COLO668 (cell line): ENCODE results near the gene EVA1B.

Source experiments
- DNase-seq: peaks from one replicate; lab custom pipeline; 2025; ENCODE audit not compliant: unreplicated experiment; lab: John Stamatoyannopoulos, UW

EVA1B gene

DNA sequence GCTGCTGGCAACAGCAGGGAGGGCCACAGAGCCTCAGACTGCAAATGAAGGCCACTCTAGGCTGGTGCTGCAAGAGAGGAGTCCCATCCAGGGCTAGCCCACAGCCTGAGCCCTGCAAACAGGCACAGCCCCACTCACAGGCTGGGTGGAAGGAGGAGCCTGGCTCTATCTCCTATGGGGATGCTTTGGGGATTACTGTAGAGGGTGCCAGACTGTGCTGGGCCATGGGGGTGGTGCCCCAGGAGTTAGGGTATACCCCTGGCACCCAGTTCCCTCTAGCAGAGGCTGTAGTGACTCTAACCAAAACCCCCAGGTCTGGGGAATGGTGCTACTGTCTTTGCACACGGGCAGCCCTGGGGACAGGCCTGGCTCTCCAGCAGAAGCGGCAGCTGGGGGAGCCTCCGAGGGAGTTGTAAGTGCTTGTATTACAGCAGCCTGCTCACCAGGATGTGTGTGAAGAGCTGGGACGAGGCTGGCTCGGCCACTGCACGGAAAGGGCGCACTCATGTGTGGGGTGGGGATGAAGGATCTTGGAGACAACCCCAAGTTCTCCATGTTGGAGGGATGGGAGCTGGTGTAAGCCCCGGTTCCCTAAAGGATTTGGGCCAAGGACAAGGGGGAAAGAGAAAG lies 23.4 kb upstream of the EVA1B start:
- DNase-seq = no peak

DNA sequence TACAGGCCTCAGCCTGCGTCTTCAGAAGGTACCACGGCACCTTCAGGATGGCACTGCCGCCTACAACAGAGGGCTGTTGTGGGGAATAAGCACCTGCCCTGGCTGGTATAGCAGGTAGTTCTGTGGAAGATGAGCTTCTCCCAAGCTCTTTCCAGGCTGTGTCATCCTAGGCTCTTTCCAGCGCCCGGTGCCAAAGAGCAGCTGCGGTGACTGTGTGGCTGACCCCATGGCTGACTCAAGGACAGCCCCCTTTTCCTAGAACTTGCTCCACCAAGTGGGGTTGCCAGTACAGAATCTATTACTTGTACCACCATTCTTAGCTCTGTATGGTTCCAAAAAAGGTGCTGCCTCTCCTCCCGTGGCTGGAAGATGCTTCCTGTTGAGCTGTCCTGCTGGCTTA lies 21.9 kb upstream of the EVA1B start:
- no peak for DNase-seq

DNA sequence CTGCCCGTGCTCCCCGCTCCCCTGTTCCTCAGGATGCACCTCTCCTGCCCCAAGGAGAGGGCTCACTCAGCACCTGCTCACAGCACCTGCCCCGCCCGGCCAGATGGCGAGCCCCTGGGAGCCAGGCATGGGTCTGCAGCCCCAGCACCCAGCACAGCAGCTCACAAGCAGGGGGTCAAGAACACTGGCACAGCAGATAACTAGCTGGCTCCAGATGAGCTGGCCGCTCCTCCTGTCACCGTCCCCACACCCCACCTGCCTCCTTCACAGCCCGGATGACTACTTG lies 20.9 kb upstream of the EVA1B start:
- DNase-seq = no peak

DNA sequence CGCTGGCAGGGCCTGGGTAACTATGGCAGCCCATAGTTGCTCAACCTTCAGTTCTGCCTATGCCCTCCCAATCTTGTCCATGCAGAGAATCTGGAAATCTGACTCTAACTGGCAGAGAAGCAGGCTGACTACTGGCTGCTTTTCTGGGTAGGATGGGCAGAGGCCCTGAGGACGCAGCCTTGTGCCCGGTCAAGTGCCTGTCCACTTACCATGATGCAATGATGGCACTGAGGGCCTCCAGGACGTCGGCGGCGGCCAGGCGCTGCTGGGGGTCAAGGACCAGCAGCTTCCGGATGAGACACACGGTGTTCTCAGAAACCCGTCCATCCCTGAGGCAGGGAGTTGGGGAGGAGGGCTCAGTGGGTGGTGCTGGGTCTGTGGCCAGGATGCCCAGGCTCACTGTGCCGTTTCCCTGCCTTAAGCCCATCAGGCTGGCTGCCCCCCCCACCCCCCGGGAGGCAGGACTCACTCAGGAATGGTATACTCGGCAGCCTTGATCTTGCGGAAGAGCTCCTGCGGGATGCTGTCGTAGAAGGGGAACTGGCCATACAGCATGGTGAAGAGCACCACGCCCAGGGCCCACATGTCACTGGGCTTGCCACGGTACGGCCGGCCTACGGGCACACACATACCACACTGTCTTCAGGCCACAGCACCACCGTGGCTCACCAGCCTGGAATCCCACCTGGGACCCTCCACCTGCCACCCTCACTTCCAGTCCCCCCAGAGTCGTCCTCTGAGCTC lies 20.4 kb upstream of the EVA1B start:
- DNase-seq = no peak

- peak; percentile 68 for DNase-seq
These were observed 19.2 kb upstream of the EVA1B start for GRCh38 chr1:36342426-36343185.

GRCh38 chr1:36341626-36342320 lies 18.3 kb upstream of the EVA1B start:
- DNase-seq = no peak

DNA sequence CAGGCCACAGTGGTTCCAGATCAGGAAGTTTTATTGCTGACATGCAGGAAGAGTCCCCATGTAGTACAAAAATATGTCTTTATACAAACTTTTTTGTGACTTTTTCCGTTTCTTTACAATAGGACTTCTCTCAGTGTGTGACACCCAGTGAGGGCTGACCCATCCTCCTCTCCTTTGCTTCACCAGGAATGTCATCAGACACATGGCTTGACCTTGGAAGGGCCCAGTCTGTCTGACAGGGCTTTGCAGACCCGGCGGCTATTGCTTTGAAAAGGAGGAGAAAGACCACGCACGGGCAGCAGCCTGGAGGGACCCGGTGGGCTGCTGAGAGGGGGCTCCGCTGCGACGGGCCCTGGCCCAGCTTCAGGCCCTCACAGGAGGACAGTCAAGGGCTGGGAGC lies 16.2 kb upstream of the EVA1B start:
- no peak for DNase-seq

DNA sequence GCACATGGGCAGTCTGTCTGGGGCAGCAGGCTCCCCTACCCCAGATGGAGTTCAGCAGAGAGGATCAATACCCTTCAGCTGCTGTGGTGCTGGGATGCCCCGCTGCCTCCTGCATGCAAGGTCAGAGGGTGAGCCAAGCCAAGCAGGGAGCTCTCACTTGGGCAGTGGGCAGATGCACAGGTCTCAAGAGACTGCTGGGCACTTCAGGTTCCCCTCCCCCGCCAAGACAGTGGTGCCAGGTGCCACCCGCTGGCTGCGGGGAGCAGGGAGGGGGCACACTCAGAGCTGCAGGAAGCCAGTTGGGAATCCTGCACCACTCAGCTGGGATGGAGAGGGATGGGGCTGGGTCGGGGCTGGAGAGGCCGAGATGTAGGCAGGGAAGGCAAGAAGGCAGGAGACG lies 15.8 kb upstream of the EVA1B start:
- DNase-seq = no peak

DNA sequence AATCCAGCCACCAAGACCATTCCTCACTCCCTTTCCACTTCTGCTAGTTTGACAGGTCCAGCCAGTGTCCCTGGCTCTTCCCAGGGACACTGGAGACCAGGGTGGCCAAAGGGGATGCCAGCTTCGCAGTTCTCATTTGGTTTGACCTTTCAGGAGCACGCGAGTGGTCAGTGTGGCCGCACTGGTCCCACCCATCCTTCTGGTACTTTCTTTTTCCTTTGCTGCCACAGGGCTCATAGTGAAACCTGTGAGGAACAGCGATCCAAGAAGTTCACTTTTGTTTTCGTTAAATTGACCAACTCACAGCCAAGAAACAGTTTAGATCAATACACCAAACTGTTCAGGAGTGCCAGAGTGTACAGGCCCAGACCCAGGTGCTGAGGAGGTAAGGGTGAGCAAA lies 14.4 kb upstream of the EVA1B start:
- DNase-seq = no peak

GRCh38 chr1:36330940-36331339 lies 7.5 kb upstream of the EVA1B start:
- no peak for DNase-seq

DNA sequence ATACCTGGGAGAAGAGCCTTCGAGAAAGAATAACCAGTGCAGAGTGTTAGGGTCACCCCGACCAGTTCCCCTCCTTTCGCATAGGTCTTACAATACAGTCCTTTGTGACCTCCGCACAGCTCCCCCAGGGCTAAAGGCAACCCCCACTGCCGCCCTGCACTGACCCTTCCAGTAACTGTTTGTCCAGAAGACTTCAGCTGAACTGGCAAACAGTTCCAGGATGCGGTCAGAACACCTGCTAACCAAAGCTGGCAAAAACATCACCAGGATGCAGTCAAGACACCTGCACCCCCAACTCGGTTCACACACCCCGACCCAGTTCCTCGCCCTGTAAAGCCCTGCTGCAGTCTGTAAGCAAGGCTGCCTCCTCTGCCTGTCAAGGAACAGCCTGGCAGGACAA lies 6.4 kb upstream of the EVA1B start:
- no peak for DNase-seq

- peak; percentile 49 for DNase-seq
These were observed 5.3 kb upstream of the EVA1B start for GRCh38 chr1:36328713-36329112.

DNA sequence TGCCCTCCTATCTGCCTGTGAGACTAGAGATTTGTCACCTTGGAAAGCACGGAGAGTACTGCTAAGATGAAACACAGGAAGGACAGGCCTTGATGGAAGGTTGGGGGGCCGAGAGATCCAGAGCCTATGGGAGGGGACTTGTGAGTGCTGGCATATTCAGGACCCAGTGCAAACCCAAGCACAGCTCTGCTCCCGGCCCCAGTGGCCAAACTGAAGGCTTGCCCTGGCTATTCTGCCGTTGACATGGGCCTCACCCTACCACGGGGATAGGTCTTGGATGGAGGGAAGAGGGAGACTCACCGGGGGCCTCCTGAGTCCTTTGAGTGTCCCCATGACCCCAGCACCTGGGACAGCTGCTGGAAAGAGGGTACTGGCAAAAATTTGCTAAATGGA lies 4.6 kb upstream of the EVA1B start:
- no peak for DNase-seq

- peak; percentile 47 for DNase-seq
These were observed 4.1 kb upstream of the EVA1B start for GRCh38 chr1:36327421-36328087.

DNA sequence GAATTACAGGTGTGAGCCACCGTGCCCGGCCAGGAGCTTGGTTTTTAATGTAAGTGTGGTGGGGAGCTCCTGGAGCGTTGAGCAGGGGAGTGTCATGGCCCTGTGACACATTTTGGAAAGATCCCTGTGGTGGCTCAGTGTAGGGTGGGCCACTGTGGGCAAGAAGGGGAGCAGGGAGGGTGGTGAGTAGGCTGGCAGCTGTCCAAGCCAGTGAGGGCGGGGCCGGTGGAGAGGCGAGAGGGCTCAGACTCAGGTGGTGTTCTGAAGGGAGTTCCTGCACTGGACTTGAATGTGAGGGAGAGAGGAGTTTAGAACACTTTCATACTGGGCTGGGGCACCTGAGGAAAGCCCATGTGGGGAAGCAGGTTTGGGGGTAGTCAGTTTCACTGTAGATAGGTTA lies 3.1 kb upstream of the EVA1B start:
- DNase-seq = peak; percentile 54

DNA sequence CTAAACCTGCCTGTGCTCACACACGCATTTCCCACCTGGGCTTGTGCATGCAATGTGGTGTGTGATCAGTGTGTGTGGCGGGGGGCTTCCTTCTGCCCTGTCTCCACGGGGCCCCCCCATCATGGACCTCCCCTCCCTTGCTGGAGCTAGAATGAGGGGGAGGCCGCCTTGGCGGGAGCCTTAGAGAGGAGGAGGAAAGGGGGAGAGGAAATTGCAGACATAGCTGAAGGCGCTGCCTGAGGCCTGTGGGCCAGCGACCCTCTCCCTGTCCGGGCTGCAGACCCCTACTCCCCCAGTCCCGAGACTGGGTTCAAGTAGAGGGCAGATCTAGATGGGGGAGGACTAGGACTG lies 883 bp upstream of the EVA1B start:
- no peak for DNase-seq

GRCh38 chr1:36322786-36323635 lies 434 bp downstream of the EVA1B start:
- peak; percentile 48 for DNase-seq

DNA sequence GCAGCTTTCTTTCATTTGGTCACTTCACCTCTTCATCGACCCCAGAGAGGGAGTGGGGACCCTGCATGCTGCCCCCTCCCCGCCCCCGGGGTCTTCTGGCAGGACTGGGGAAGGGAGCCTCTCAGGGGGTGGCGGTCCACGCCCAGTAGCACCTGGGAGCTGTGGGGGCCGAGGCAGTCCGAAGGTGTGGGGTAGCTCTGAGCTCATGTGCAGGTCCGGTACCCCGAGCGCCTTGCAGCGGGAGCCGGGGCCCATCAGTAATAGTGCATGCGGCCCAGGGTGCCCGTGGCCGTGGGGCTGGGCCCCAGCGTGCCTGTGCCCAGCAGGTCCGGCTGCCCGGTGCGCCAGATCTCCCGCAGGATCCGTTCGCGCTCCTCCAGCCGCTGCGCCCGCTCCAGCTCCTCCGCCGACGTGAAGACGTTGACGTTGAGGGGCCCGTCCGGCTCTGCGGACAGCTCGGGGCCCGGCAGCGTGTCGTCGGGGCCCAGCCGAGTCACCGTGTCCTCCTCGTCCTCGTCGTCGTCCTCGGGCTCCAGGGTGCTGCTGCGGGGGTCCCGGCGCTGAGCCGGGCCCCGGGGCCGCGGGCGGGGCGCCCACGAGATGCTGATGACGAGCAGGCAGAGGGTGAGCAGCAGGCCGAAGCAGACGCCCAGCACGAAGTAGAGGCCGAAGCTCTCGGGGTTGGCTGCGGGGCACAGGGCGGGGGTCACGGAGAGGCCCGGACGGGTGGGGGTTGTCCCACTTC lies 1.2 kb downstream of the EVA1B start:
- DNase-seq = no peak

- peak; percentile 44 for DNase-seq
These were observed 2.1 kb downstream of the EVA1B start for GRCh38 chr1:36321119-36321951.
